Neural cell (in vitro differentiated cells): ENCODE results near the gene GSS. TPM values are rescaled to one million over a fixed set of nuclear protein-coding genes. Genes with fewer than 3 reads are reported as not detected.

Source experiments
- H2AFZ ChIP-seq: fragments of 200-600, 300-800 bp; sonication (generic), shearing (Covaris generic); 2 replicates; pipeline ENCODE4 v1.6.0; 2014; ENCODE audit warnings: low read depth, mild to moderate bottlenecking, antibody characterized with exemption, low read length, moderate library complexity
- H3F3A ChIP-seq: fragments of 200-600 bp; shearing (Covaris generic); 2 replicates; pipeline ENCODE4 v1.6.1; 2016; ENCODE audit warnings: mild to moderate bottlenecking, moderate library complexity, mixed read lengths, antibody characterized with exemption, low read length; ENCODE audit not compliant: insufficient read depth, poor library complexity, severe bottlenecking
- H3K27ac ChIP-seq: fragments of 200-600, 300-800 bp; sonication (generic), shearing (Covaris generic); 2 replicates; pipeline ENCODE4 v1.5.1; 2014; ENCODE audit warnings: mild to moderate bottlenecking, low read length, moderate library complexity
- H3K27me3 ChIP-seq: fragments of 300-800, 200-600 bp; sonication (generic), shearing (Covaris generic); 2 replicates; pipeline ENCODE4 v1.6.0; 2014; ENCODE audit warnings: mild to moderate bottlenecking, low read depth, low read length, moderate library complexity; ENCODE audit not compliant: insufficient read depth
- H3K36me3 ChIP-seq: fragments of 300-800, 200-600 bp; sonication (generic), shearing (Covaris generic); 2 replicates; pipeline ENCODE4 v1.5.1; 2014; ENCODE audit warnings: mild to moderate bottlenecking, antibody characterized with exemption, low read length, moderate library complexity; ENCODE audit not compliant: insufficient read depth
- H3K4me2 ChIP-seq: fragments of 300-800, 200-600 bp; sonication (generic), shearing (Covaris generic); 2 replicates; pipeline ENCODE4 v1.6.0; 2014; ENCODE audit warnings: mild to moderate bottlenecking, low read length
- H3K4me3 ChIP-seq: fragments of 300-800, 200-600 bp; sonication (generic), shearing (Covaris generic); 2 replicates; pipeline ENCODE4 v1.5.1; 2014; ENCODE audit warnings: mild to moderate bottlenecking, low read length, moderate library complexity
- H3K79me2 ChIP-seq: fragments of 200-600 bp; shearing (Covaris generic); replicated peaks from 2 replicates; pipeline ENCODE4 v1.6.0; 2014; ENCODE audit warnings: mild to moderate bottlenecking, low read length, moderate library complexity; ENCODE audit not compliant: insufficient read depth
- H3K9ac ChIP-seq: fragments of 300-800, 200-600 bp; sonication (generic), shearing (Covaris generic); 2 replicates; pipeline ENCODE4 v1.6.1; 2016; ENCODE audit warnings: mild to moderate bottlenecking, low read length, mixed read lengths
- H3K9me2 ChIP-seq: fragments of 200-600 bp; shearing (Covaris generic); 2 replicates; pipeline ENCODE4 v1.6.1; 2016; ENCODE audit warnings: mild to moderate bottlenecking, low read length, mixed read lengths; ENCODE audit not compliant: insufficient read depth
- H3K9me3 ChIP-seq: fragments of 200-600, 300-800 bp; sonication (generic), shearing (Covaris generic); 2 replicates; pipeline ENCODE4 v1.6.1; 2016; ENCODE audit warnings: mild to moderate bottlenecking, mixed run types, low read length, moderate library complexity, mixed read lengths
- H4K20me1 ChIP-seq: fragments of 200-600 bp; shearing (Covaris generic); 2 replicates; pipeline ENCODE4 v1.6.1; 2016; ENCODE audit warnings: mild to moderate bottlenecking, mixed run types; ENCODE audit not compliant: insufficient read depth
- CTCF ChIP-seq: fragments of 450-650 bp; IDR thresholded peaks from 2 replicates; pipeline ENCODE4 v1.5.1; 2014; ENCODE audit warnings: antibody characterized with exemption, mild to moderate bottlenecking, moderate library complexity; ENCODE audit not compliant: poor library complexity, severe bottlenecking
- EP300 ChIP-seq: fragments of 450-650 bp; conservative IDR thresholded peaks from 2 replicates; pipeline ENCODE4 v1.6.1; 2014; ENCODE audit warnings: antibody characterized with exemption, mild to moderate bottlenecking, moderate library complexity; ENCODE audit not compliant: poor library complexity, severe bottlenecking
- EZH2 ChIP-seq: fragments of 200-600, 300-800 bp; shearing (Covaris generic), sonication (generic); IDR thresholded peaks from 2 replicates; pipeline ENCODE4 v1.6.1; 2014; ENCODE audit warnings: antibody characterized with exemption, low read length, borderline replicate concordance, mild to moderate bottlenecking; ENCODE audit not compliant: insufficient read depth, poor library complexity, severe bottlenecking
- MXI1 ChIP-seq: fragments of 450-650 bp; conservative IDR thresholded peaks from 2 replicates; pipeline ENCODE4 v1.6.1; 2014; ENCODE audit warnings: antibody characterized with exemption, mild to moderate bottlenecking; ENCODE audit not compliant: poor library complexity, severe bottlenecking
- POLR2AphosphoS5 ChIP-seq: IDR thresholded peaks from 2 replicates; pipeline ENCODE4 v1.6.1; 2012
- RAD21 ChIP-seq: fragments of 450-650 bp; conservative IDR thresholded peaks from 2 replicates; pipeline ENCODE4 v1.6.1; 2014; ENCODE audit warnings: antibody characterized with exemption, mild to moderate bottlenecking, moderate library complexity
- REST ChIP-seq: IDR thresholded peaks from 2 replicates; pipeline ENCODE4 v1.6.1; 2012; ENCODE audit warnings: borderline replicate concordance
- SMC3 ChIP-seq: fragments of 450-650 bp; conservative IDR thresholded peaks from 2 replicates; pipeline ENCODE4 v1.6.1; 2014; ENCODE audit warnings: antibody characterized with exemption, mild to moderate bottlenecking, moderate library complexity; ENCODE audit not compliant: poor library complexity
- TAF1 ChIP-seq: IDR thresholded peaks from 2 replicates; pipeline ENCODE4 v1.6.1; 2012; ENCODE audit warnings: low read depth
- polyA plus RNA-seq: library from polyadenylated mRNA; depleted of rRNA; stranded (reverse); fragments of >200 nt; gene quantifications from 2 replicates; pipeline ENCODE4 v1.2.3, GENCODE V29; 2014

The GSS gene
- polyA plus RNA-seq, 1 donor from 2014 or later: 173 TPM

- H3K27ac ChIP-seq: no peak overlapping the region
- H4K20me1 ChIP-seq: no peaks in the 10 kb centered on the region
- H3K9me2 ChIP-seq: no peaks in the 10 kb centered on the region
- no peaks in the 10 kb centered on the region for H3K79me2 ChIP-seq
- H3F3A ChIP-seq: no peaks in the 10 kb centered on the region
- H3K36me3 ChIP-seq: no peaks in the 10 kb centered on the region
- H3K9ac ChIP-seq: no peak overlapping the region
- no peak overlapping the region for H2AFZ ChIP-seq
- no peak overlapping the region for H3K4me3 ChIP-seq
- no peak overlapping the region for H3K4me2 ChIP-seq
- no peaks in the 10 kb centered on the region for H3K9me3 ChIP-seq
- H3K27me3 ChIP-seq: no peaks in the 10 kb centered on the region
- TF ChIP-seq SMC3 (no peak), REST (no peak), TAF1 (no peak), POLR2AphosphoS5 (no peak), CTCF (no peak), EZH2 (no peak), EP300 (no peak), RAD21 (no peak), MXI1 (no peak)
These were observed 71.3 kb downstream of the GSS start for GRCh38 chr20:34884260-34884659.

- Histone ChIP-seq H3K9ac (no peak overlapping the region), H3K36me3 (no peaks in the 10 kb centered on the region), H4K20me1 (no peaks in the 10 kb centered on the region), H3K27me3 (no peaks in the 10 kb centered on the region), H3K4me3 (no peak overlapping the region), H3K9me3 (no peaks in the 10 kb centered on the region), H2AFZ (no peak overlapping the region), H3K9me2 (no peaks in the 10 kb centered on the region), H3K79me2 (no peaks in the 10 kb centered on the region), H3K4me2 (no peak overlapping the region), H3F3A (no peaks in the 10 kb centered on the region), H3K27ac (no peak overlapping the region)
- TF ChIP-seq CTCF (no peak), POLR2AphosphoS5 (no peak), REST (no peak), EP300 (no peak), MXI1 (no peak), EZH2 (no peak), RAD21 (no peak), SMC3 (no peak), TAF1 (no peak)
These were observed 71.8 kb downstream of the GSS start for GRCh38 chr20:34883809-34884208.
